Endodermal cell (in vitro differentiated cells): ENCODE results near the gene ZNF81. TPM values are rescaled to one million over a fixed set of nuclear protein-coding genes. Genes with fewer than 3 reads are reported as not detected.

Experiments
- DNase-seq: peaks from one replicate; pipeline ENCODE4 v3.0.0-alpha.2; 2017
- H3K27ac ChIP-seq: 2 replicates; pipeline ENCODE4 v1.5.1; 2013; ENCODE audit warnings: mild to moderate bottlenecking, low read depth, low read length, moderate library complexity
- H3K27me3 ChIP-seq: 2 replicates; pipeline ENCODE4 v1.6.1; 2013; ENCODE audit warnings: mild to moderate bottlenecking, low read length, moderate library complexity; ENCODE audit not compliant: insufficient read depth, control insufficient read depth, poor library complexity, severe bottlenecking
- H3K36me3 ChIP-seq: 2 replicates; pipeline ENCODE4 v1.7.0; 2013; ENCODE audit warnings: mild to moderate bottlenecking, low read length, moderate library complexity; ENCODE audit not compliant: control insufficient read depth, insufficient read depth
- H3K4me1 ChIP-seq: one replicate; pipeline ENCODE4 v1.7.0; 2013; ENCODE audit warnings: low read length; ENCODE audit not compliant: control insufficient read depth, insufficient read depth
- H3K4me3 ChIP-seq: 2 replicates; pipeline ENCODE4 v1.5.1; 2013; ENCODE audit warnings: mild to moderate bottlenecking, low read length, moderate library complexity
- H3K9ac ChIP-seq: 2 replicates; pipeline ENCODE4 v1.6.1; 2013; ENCODE audit warnings: mild to moderate bottlenecking, low read length, moderate library complexity; ENCODE audit not compliant: poor library complexity, severe bottlenecking; ENCODE audit errors: extremely low read depth
- H3K9me3 ChIP-seq: 2 replicates; pipeline ENCODE4 v1.6.1; 2013; ENCODE audit warnings: mild to moderate bottlenecking, low read length, moderate library complexity; ENCODE audit not compliant: control insufficient read depth
- H3K27ac Mint-ChIP-seq: 2 replicates; pipeline ENCODE4 v1.8.0; 2020; ENCODE audit warnings: mixed read lengths
- H3K27me3 Mint-ChIP-seq: 2 replicates; pipeline ENCODE4 v1.8.0; 2021; ENCODE audit warnings: mild to moderate bottlenecking, mixed read lengths; ENCODE audit not compliant: insufficient read depth
- H3K36me3 Mint-ChIP-seq: 2 replicates; pipeline ENCODE4 v1.8.0; 2020; ENCODE audit warnings: low read depth, mixed read lengths
- H3K4me1 Mint-ChIP-seq: 2 replicates; pipeline ENCODE4 v1.8.0; 2020; ENCODE audit warnings: mixed read lengths
- H3K4me3 Mint-ChIP-seq: 2 replicates; pipeline ENCODE4 v1.8.0; 2020; ENCODE audit warnings: mild to moderate bottlenecking, moderate library complexity, mixed read lengths
- H3K9me3 Mint-ChIP-seq: 2 replicates; pipeline ENCODE4 v1.8.0; 2020; ENCODE audit warnings: mild to moderate bottlenecking, mixed read lengths
- WGBS, 2 experiments: methylation state at CpG; one replicate each; pipeline versions ENCODE4 v1.1.5 to v1.1.7; 2013; ENCODE audit warnings: missing lambda C conversion rate in 2 of 2, mixed read lengths in 1 of 2; ENCODE audit not compliant: insufficient coverage in 1 of 2, insufficient read length in 1 of 2; 5-methylcytosine and 5-hydroxymethylcytosine counted together
- total RNA-seq, 2 donors: library from RNA; stranded (reverse); fragmentation: NEBNext Ultra II Directional in 1 of 2; extraction: Animal tissue kit (Norgen Biotek cat#: 25700) in 1 of 2; gene quantifications; 2 replicates in 1 of 2; 3 replicates in 1 of 2; pipeline ENCODE4 v1.2.1, GENCODE V29; 2021
- TF ChIP-seq, protein P1 (sequence below): fragments of 200-600 bp; sonication (generic); conservative IDR thresholded peaks from 2 replicates; pipeline ENCODE4 v1.5.0; 2021; ENCODE audit warnings: antibody characterized with exemption, mild to moderate bottlenecking

ZNF81 gene
- total RNA-seq, 2 donors from 2014 or later = 9.8 to 12.6 TPM

DNA sequence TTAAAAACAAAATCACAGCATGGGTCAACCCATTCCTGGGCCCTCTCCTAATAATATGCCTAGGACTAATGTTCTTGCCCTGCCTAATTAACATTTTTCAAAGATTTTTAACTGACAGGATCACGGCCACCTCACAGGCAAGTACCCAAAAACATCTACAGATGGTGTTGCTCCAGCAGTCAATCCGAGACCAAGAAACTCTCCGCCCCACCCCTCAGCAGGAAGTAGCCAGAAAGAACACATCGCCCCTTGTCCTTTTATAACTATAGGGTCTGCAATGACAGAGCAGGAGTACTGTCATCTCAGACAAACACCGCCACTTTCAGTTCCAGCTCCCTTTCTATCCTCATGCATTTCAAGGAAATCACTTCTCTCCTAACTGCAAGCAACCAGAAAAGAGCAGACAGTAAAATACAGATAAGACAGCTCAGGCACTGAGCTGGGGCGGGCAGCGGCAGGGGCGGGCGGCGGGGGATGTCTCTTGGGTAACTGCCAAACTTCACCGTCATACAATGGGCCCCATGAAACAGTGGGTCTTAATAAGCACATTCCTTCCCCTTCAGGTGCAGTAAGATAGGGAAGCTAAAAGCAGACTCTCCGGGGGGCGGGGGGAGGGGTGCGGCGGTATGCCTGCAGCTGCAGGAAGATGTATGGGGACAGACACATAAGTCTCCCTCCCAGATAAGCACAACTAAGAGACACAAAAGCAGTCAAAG, 99.7 kb downstream of the ZNF81 start:
- Histone ChIP-seq H3K9me3 (peaks cover 6% of the 10 kb centered on the region), H3K9ac (no peak overlapping the region), H3K4me3 (no peak overlapping the region), H3K36me3 (no peaks in the 10 kb centered on the region), H3K27me3 (no peaks in the 10 kb centered on the region), H3K4me1 (no peaks in the 10 kb centered on the region), H3K27ac (no peak overlapping the region)
- H3K4me3 Mint-ChIP-seq = peak overlapping the region; percentile 23
- H3K27me3 Mint-ChIP-seq = no peaks in the 10 kb centered on the region
- H3K9me3 Mint-ChIP-seq = peaks cover 50% of the 10 kb centered on the region
- H3K4me1 Mint-ChIP-seq = peaks cover 9% of the 10 kb centered on the region
- WGBS, 2 experiments = 56% methylated on average over 12 of the region's 15 CpGs; no CpG with 5 or more reads in 1 of the 2 experiments
- TF ChIP-seq, protein P1, sequence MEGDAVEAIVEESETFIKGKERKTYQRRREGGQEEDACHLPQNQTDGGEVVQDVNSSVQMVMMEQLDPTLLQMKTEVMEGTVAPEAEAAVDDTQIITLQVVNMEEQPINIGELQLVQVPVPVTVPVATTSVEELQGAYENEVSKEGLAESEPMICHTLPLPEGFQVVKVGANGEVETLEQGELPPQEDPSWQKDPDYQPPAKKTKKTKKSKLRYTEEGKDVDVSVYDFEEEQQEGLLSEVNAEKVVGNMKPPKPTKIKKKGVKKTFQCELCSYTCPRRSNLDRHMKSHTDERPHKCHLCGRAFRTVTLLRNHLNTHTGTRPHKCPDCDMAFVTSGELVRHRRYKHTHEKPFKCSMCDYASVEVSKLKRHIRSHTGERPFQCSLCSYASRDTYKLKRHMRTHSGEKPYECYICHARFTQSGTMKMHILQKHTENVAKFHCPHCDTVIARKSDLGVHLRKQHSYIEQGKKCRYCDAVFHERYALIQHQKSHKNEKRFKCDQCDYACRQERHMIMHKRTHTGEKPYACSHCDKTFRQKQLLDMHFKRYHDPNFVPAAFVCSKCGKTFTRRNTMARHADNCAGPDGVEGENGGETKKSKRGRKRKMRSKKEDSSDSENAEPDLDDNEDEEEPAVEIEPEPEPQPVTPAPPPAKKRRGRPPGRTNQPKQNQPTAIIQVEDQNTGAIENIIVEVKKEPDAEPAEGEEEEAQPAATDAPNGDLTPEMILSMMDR = no peak
- H3K36me3 Mint-ChIP-seq = no peaks in the 10 kb centered on the region
- peak overlapping the region; percentile 13 for H3K27ac Mint-ChIP-seq
- peak; percentile 59 for DNase-seq

DNA sequence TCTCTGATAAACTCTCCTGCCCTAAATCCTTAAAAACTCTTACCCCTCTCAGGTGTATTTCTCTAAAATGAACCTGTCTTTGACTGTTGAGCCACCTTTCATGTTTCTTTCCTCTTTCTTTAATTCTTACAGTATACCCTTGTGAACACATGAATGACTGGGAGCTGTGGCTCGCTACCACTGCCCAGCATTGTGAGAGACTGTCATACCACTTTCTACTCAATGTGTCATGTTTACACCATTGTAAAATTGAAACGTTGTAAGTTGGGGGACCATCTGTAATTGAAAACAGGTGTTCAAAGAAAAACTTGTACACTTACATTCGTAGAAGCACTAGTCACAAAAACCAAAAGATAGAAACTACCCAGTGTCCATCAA, 100.2 kb downstream of the ZNF81 start:
- Histone ChIP-seq H3K4me3 (no peak overlapping the region), H3K9ac (no peak overlapping the region), H3K4me1 (no peaks in the 10 kb centered on the region), H3K9me3 (peaks cover 6% of the 10 kb centered on the region), H3K27me3 (no peaks in the 10 kb centered on the region), H3K36me3 (no peaks in the 10 kb centered on the region), H3K27ac (no peak overlapping the region)
- 65% methylated on average over 2 of the region's 3 CpGs; no CpG with 5 or more reads in 1 of the 2 experiments for WGBS, 2 experiments
- peaks cover 9% of the 10 kb centered on the region for H3K4me1 Mint-ChIP-seq
- no peaks in the 10 kb centered on the region for H3K36me3 Mint-ChIP-seq
- peaks cover 46% of the 10 kb centered on the region for H3K9me3 Mint-ChIP-seq
- H3K4me3 Mint-ChIP-seq = peak overlapping the region; percentile 23
- TF ChIP-seq, protein P1 = no peak
- no peak for DNase-seq
- H3K27me3 Mint-ChIP-seq = no peaks in the 10 kb centered on the region
- H3K27ac Mint-ChIP-seq = no peak overlapping the region

- H3K27me3 Mint-ChIP-seq = peaks cover 2% of the 10 kb centered on the region
- Histone ChIP-seq H3K4me1 (no peaks in the 10 kb centered on the region), H3K9me3 (peaks cover 6% of the 10 kb centered on the region), H3K4me3 (no peak overlapping the region), H3K27ac (no peak overlapping the region), H3K9ac (no peak overlapping the region), H3K27me3 (no peaks in the 10 kb centered on the region), H3K36me3 (no peaks in the 10 kb centered on the region)
- H3K4me1 Mint-ChIP-seq = peaks cover 7% of the 10 kb centered on the region
- H3K4me3 Mint-ChIP-seq = no peak overlapping the region
- DNase-seq = no peak
- H3K27ac Mint-ChIP-seq = no peak overlapping the region
- no peaks in the 10 kb centered on the region for H3K36me3 Mint-ChIP-seq
- H3K9me3 Mint-ChIP-seq = peaks cover 52% of the 10 kb centered on the region
- TF ChIP-seq, protein P1 = no peak
- 60% methylated on average over 1 of the region's 4 CpGs; no CpG with 5 or more reads in 1 of the 2 experiments for whole genome bisulfite sequencing, 2 experiments
Observed at GRCh38 chrX:47940448-47940847, 103.7 kb downstream of the ZNF81 start.
